ENCODE measurements around the gene ZBTB2.
A peak's percentile ranks its signal among the peaks of the same experiment; 100 is the strongest.

The ZBTB2 gene

GRCh38 chr6:151391471-151392413 lies at the start of gene ZBTB2:
ZBTB2 (minus strand) TSS chr6:151391559; CDS start chr6:151373637, 17,922 bp downstream.
- DNase-seq (ENCODE audit: low spot score), result peak; percentile 80

- peak; percentile 28 for DNase-seq (ENCODE audit: low spot score)
These were observed 49.6 kb upstream of the ZBTB2 start for GRCh38 chr6:151440930-151441329.

GRCh38 chr6:151440498-151440897 lies 49.1 kb upstream of the ZBTB2 start:
- no peak for DNase-seq (ENCODE audit: low spot score)

GRCh38 chr6:151437401-151437800 lies 46.0 kb upstream of the ZBTB2 start:
- DNase-seq (ENCODE audit: low spot score), result peak; percentile 17

- peak; percentile 75 for DNase-seq (ENCODE audit: low spot score)
These were observed 45.4 kb upstream of the ZBTB2 start for GRCh38 chr6:151436802-151437201.

GRCh38 chr6:151436300-151436699 lies 44.9 kb upstream of the ZBTB2 start:
- DNase-seq (ENCODE audit: low spot score), result peak; percentile 12

GRCh38 chr6:151434369-151434768 lies 43.0 kb upstream of the ZBTB2 start:
- DNase-seq (ENCODE audit: low spot score), result no peak

- DNase-seq (ENCODE audit: low spot score), result no peak
These were observed 41.3 kb upstream of the ZBTB2 start for GRCh38 chr6:151432651-151433050.

- no peak for DNase-seq (ENCODE audit: low spot score)
These were observed 40.0 kb upstream of the ZBTB2 start for GRCh38 chr6:151431337-151431736.

- no peak for DNase-seq (ENCODE audit: low spot score)
These were observed 39.5 kb upstream of the ZBTB2 start for GRCh38 chr6:151430886-151431285.

GRCh38 chr6:151428093-151428735 lies 36.9 kb upstream of the ZBTB2 start:
- no peak for DNase-seq (ENCODE audit: low spot score)

GRCh38 chr6:151425561-151425960 lies 34.2 kb upstream of the ZBTB2 start:
- DNase-seq (ENCODE audit: low spot score), result no peak

- DNase-seq (ENCODE audit: low spot score), result no peak
These were observed 31.6 kb upstream of the ZBTB2 start for GRCh38 chr6:151422981-151423380.

GRCh38 chr6:151417477-151417876 lies 26.1 kb upstream of the ZBTB2 start:
- DNase-seq (ENCODE audit: low spot score), result no peak

GRCh38 chr6:151414641-151415260 lies 23.4 kb upstream of the ZBTB2 start:
- DNase-seq (ENCODE audit: low spot score), result no peak

- DNase-seq (ENCODE audit: low spot score), result no peak
These were observed 22.2 kb upstream of the ZBTB2 start for GRCh38 chr6:151413372-151414145.

- no peak for DNase-seq (ENCODE audit: low spot score)
These were observed 21.6 kb upstream of the ZBTB2 start for GRCh38 chr6:151412909-151413308.

- no peak for DNase-seq (ENCODE audit: low spot score)
These were observed 18.3 kb upstream of the ZBTB2 start for GRCh38 chr6:151409679-151410078.

- DNase-seq (ENCODE audit: low spot score), result no peak
These were observed 17.9 kb upstream of the ZBTB2 start for GRCh38 chr6:151409260-151409659.

GRCh38 chr6:151408858-151409257 lies 17.5 kb upstream of the ZBTB2 start:
- no peak for DNase-seq (ENCODE audit: low spot score)

- no peak for DNase-seq (ENCODE audit: low spot score)
These were observed 12.6 kb upstream of the ZBTB2 start for GRCh38 chr6:151403919-151404308.

- no peak for DNase-seq (ENCODE audit: low spot score)
These were observed 10.9 kb upstream of the ZBTB2 start for GRCh38 chr6:151402228-151402627.

Measured in AG20443 (cell line).